Esophagus mucosa (tissue), 1 donor: ENCODE results near the gene RBM6. TPM values are rescaled to one million over a fixed set of nuclear protein-coding genes. Genes with fewer than 3 reads are reported as not detected.
"Not testable (repeated sequence)": the region's sequence is repeated elsewhere in the genome, so short reads cannot be mapped to it uniquely, and the experiment has no call there.

Experiments used
- ATAC-seq: fragments of 200-7000 bp; cut with Tn5 transposase; one replicate; pipeline ENCODE4 v1.9.1; 2020
- total RNA-seq: library from RNA; stranded (reverse); gene quantifications from one replicate; pipeline ENCODE4 v1.2.4, GENCODE V29; 2023
- donor health status: DM: yes; HTN: yes; CAD: no.

Gene RBM6
- total RNA-seq, 1 donor from 2014 or later, result 32.0 TPM

GRCh38 chr3:49994476-49994875, 54.5 kb downstream of the RBM6 start:
- no peak for ATAC-seq

DNA sequence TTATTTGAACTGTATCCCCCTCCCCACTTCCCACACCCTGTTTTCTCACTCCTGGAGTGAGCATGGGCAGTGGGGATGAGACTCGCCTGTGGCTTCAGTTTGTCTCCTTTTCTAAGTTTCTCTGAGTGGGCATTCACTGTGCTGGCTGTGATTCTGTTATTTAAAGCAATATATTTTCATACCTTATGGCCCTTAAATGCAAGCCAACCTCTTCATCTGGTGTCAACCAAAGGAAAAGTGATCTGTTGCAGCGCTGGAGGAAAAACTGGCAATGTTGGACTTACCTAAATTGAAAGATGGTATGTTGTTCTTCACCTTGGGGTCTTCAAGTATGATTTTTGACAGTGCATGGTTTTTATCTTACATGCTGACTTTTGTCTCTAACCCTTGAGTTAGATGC, 56.1 kb downstream of the RBM6 start:
- ATAC-seq, result no peak

DNA sequence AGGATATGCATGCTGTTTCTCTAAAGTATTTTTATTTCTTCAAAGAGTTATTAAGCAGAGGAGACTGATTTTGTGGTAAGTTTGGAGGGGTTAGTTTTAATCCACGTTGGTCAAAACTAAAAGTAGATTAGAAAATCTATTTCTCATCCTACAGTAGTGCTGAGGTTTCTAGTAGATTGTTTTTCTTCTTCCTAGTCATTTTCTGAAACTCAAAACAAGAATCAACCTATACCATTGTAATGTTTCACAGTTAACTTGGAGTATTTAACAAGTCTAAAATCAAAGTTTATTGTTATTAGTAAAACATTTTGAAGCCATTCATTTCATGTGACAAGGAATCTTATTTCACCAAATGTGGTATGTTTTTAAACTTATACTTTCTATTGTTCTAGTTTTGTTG, 57.9 kb downstream of the RBM6 start:
- ATAC-seq, result no peak

DNA sequence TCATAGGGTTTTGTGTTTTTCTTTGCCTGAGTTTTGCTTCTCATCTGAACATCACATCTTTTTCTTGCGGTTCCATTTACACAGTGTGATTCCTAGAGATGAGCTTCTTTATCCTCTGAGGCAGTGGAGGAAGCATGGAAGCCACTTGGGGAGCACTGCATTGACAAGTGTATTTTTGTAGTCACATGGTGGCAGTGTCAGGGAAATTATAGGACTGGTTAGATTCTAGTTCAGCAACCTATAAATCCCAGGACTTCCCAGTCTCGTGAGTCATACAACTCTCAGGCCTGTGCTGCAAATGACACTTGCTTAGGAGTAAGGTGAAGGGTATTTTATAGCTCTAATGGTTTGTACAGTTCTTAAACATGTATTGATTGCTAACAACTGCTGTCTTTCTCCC, 58.4 kb downstream of the RBM6 start:
- ATAC-seq, result peak; percentile 96

- ATAC-seq, result no peak
Measured at GRCh38 chr3:50001511-50001910, 61.6 kb downstream of the RBM6 start.

GRCh38 chr3:50003216-50003615, 63.3 kb downstream of the RBM6 start:
- no peak for ATAC-seq

GRCh38 chr3:50003824-50004223, 63.9 kb downstream of the RBM6 start:
- no peak for ATAC-seq

GRCh38 chr3:50008931-50009330, 69.0 kb downstream of the RBM6 start:
- peak; percentile 39 for ATAC-seq

- ATAC-seq, result no peak
Measured at GRCh38 chr3:50010959-50011358, 71.0 kb downstream of the RBM6 start.

- no peak for ATAC-seq
Measured at GRCh38 chr3:50015918-50016317, 76.0 kb downstream of the RBM6 start.

GRCh38 chr3:50028346-50028745, 88.4 kb downstream of the RBM6 start:
- ATAC-seq, result no peak

GRCh38 chr3:50031201-50031600, 91.3 kb downstream of the RBM6 start:
- not testable (repeated sequence) for ATAC-seq

GRCh38 chr3:50044976-50045375, 105.0 kb downstream of the RBM6 start:
- no peak for ATAC-seq

- no peak for ATAC-seq
Measured at GRCh38 chr3:50047426-50047825, 107.5 kb downstream of the RBM6 start.

GRCh38 chr3:50050361-50050760, 110.4 kb downstream of the RBM6 start:
- ATAC-seq, result no peak

- ATAC-seq, result no peak
Measured at GRCh38 chr3:50057756-50058155, 117.8 kb downstream of the RBM6 start.

DNA sequence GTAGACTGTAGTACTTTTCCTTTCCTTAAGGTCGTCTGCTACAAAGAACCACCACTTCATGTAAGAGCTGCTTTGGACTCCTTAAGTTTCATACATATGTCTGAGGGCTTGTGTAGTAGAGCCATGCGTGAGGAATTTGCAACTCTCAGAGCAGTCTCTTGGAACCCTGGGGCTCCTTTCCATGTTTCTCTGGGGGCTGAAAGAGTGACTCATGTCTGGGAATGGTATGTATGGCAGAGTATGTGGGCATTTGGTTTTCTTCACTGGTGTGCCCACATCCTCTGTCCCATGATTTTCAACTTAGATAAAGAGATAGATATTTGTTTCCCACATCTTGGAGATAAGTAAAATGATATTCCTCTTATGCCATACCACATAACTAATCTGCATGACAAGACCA, 128.2 kb downstream of the RBM6 start:
- ATAC-seq, result no peak

- no peak for ATAC-seq
Measured at GRCh38 chr3:50078091-50078490, 138.1 kb downstream of the RBM6 start.

- ATAC-seq, result peak; percentile 83
Measured at GRCh38 chr3:50078622-50079021, 138.7 kb downstream of the RBM6 start.

DNA sequence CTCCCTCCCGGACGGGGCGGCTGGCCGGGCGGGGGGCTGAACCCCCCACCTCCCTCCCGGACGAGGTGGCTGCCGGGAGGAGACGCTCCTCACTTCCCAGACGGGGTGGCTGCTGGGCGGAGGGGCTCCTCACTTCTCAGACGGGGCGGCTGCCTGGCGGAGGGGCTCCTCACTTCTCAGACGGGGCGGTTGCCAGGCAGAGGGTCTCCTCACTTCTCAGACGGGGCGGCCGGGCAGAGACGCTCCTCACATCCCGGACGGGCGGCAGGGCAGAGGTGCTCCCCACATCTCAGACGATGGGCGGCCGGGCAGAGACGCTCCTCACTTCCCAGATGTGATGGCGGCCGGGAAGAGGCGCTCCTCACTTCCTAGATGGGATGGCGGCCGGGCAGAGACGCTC, 145.0 kb downstream of the RBM6 start:
- ATAC-seq, result not testable (repeated sequence)

GRCh38 chr3:50088725-50089608, 149.0 kb downstream of the RBM6 start, which contains the start of gene RBM5:
Gene RBM5, plus strand, starts transcription at chr3:50088919. Its CDS starts 1,516 bp downstream, at chr3:50090435.
- ATAC-seq, result peak; percentile 99

DNA sequence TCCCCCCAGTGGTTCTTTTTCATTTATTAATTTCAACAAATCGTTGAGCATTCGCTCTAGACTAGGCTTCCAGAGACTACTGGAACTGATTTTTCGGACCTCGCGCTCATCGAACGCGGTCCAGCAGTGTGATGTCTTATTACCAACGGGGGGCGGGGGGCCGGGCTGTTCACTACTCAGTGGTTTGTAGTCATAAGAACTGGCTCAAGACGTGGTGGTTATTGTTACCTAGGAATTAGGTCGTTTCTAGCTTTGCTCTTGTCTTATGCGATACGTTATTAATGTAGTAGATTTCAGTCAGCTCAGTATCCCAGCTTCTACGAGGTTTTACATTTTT, 149.6 kb downstream of the RBM6 start:
- ATAC-seq, result peak; percentile 7

DNA sequence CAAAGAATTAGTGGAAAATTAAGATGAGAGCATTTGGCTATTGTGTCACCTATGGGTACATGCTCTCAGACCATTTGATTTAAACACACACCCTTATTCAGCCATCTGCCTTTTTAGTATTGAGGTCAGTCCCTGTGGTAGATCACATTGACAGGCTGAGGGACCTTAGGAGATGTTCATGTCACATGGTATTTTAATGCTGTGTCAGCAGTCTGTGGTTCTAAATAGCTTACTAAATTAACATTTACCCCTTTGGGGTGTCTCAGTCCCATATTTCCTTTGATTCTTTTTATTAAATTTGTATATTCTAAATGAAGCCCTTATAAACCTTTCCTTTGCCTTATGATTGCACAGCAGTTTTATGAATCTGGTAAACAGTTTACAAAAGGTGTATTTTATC, 151.0 kb downstream of the RBM6 start:
- ATAC-seq, result no peak

DNA sequence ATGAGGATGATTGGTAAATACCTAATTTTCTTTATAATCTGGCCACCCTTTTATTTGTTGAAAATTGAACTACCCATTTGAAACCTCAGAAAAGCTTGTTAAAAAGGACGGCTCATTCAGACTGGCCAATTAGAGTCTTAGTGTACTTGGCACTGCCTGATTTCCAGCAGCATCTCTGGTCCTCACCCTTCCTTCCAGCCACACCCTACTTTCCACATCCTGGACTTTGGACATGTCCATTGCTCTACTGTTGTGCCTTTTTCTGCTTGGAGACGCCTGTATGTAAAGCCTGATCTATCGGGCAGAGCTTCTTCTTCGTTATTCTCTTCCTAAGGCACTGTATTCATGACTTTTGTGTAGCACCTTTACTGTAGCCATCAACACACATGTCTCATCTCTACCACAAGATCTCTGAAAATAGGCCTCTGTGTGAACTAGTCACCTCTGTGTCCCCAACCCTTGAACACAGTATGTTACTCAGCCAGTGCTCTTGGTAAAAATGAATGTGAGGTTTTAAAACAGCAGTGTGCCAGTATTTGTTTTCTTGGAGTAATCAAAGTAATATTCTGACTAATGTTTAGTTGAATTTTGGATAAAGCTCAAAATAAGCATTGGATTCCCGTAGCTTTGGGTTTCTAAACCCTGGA, 155.5 kb downstream of the RBM6 start:
- ATAC-seq, result no peak
